GM21381 (cell line): ENCODE data around the gene TUBB2A.
"Not testable (repeated sequence)": the region's sequence is repeated elsewhere in the genome, so short reads cannot be mapped to it uniquely, and the experiment has no call there.

ENCODE experiments used
- ATAC-seq: cut with Tn5 transposase; IDR thresholded peaks from one replicate; pipeline ENCODE4 v1.9.1; 2021; ENCODE audit warnings: mild to moderate bottlenecking, moderate library complexity; ENCODE audit not compliant: unreplicated experiment

TUBB2A gene

DNA sequence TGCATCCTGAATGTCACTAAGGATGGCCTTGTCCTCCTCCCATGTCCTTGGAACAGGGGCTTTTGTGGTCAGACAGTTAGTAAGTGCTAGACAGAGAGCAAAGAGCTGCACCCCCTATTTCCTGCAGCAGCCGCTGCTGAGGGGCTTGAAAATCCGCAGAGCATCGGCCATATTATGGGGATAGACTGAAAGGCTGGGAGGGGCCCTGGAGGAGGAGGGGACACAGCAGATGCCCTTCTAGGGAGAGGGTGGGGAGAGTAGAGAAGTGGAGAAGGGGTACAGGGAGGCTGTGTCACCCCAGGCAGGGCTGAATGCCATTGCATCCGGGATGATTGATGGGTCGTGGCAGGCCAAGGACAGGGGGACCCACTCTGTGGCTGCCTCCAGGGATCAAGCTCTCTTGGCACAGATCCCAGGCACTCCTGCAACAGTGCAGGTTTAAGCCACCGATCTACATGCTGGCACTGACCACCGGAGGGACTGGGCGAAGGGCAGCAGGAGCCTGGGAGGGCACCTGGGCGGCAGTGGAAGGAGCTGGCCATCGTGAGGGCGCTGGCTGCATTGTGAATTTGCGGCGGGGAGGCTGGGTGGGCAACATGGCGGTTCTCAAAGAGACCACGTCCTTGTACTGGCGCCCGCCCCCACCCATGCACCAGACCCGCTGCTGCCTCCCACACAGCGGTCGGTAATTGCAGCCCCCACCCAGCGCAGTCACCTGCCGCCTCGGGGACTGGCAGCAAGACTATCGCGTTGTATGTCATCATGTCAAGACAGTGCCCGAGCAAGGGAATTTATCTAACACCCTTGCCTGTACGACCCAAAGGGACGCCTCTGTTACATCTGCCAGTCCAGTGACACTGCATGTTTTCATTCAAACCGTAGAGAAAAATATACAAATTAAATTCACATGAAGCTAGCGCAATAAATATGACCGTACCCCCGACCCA is 887 bp downstream of the TUBB2A start:
- not testable (repeated sequence) for ATAC-seq

DNA sequence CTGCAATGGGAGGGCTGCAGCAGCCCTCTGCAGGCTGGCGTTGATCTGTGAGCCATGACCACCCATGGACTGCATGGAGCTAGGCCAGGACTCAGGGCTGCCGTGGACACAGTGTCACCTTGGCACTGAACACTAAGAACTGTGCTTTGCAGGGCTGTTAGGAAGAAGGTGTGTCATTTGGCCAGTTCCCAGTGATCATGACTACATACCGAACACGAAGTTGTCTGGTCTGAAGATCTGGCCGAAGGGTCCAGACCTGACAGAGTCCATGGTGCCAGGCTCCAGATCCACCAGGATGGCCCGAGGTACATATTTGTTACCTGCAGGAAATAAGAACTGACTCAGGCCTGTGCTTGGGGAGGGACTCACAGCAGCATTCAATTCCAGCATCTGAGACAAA is 1.9 kb downstream of the TUBB2A start:
- not testable (repeated sequence) for ATAC-seq

DNA sequence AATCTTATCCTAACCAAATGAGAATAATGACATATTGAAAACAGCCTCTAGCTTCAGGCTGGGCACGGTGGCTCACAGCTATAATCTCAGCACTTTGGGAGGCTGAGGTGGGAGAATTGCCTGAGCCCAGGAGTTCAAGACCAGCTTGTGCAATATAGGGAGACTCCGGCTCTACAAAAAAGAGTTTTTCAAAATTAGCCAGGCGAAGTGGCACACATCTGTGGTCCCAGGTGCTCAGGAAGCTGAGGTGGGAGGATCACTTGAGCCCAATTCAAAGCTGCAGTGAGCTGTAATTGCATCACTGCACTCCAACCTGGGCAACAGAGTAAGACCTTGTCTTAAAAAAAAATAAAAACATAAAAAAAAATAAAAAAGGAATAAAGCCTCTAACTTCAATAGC is 4.7 kb downstream of the TUBB2A start:
- no peak for ATAC-seq

DNA sequence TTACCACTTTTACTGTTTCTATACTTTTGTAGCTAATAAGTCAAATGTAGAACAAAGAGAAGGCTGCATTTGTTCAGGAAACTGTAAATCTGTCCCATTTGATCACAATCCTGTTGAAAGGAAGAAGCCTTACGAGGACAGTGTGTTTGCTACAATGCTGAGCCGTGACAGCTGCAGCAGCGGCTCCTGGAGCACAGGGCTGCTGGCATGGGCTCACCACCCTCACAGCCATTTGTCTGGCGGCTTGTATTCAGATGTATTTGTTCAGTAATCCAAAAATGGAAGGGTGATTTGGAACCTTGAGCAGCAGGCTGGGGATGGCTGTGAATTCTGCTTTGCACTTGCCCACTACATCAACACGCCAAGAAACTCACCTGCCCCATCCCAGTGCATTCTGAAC is 5.7 kb downstream of the TUBB2A start:
- no peak for ATAC-seq

DNA sequence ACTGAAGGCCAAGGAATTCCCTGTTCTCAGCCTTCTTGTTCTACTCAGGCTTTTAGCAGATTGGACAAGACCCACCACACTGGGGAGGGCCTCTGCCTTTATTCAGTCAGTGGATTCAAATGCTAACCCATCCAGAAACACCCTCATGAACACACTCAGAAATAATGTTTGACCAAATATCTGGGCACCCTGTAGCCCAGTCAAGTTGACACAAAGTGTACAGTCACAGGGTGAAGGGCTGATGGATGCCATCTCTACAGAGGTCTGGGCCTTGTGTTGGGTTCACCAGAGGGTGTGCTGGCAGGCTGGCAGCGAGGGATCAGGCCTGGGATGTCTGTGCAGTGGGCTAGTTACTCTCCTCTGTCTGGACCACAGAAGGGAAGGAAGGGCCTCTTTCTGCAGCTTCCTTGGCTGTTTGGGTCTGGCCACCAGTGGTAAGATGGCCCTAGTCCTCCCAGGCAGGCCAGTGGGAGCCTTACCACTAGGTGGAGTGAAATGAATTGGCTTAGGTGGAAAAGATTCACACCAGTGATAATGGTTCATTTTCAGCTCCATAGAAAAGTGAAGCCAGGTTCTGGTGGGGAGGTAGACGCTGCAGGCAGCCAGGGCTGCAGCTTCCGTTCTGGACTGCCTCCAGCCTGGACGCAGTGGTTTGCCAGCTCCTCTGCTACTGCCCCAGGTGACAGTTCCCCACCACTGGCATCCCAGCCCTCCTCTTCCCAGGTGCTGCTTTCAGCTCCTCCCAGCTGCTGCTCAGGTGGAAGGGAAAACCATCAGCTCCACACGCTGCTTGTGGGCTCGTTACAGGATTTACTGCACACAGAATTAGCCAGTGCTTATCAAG is 9.2 kb downstream of the TUBB2A start:
- ATAC-seq, result no peak

DNA sequence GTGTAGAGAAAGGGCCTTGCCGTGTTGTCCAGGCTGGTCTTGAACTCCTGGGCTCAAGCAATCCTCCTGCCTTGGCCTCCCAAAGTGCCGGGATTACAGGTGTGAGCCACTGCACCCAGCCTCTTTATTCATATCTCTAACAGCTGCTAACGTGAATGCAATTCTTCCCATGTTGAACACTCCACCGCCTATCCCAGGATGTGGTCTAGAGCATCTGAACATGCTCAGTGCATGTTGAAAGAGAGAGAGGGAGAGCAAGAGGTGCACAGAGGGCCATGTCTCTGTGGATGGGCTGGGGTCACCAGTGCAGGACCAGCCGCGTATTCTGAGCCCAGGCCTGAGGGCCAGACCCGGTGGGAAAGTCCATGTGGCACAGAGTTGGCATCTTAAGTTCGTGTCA is 12.8 kb downstream of the TUBB2A start:
- no peak for ATAC-seq

DNA sequence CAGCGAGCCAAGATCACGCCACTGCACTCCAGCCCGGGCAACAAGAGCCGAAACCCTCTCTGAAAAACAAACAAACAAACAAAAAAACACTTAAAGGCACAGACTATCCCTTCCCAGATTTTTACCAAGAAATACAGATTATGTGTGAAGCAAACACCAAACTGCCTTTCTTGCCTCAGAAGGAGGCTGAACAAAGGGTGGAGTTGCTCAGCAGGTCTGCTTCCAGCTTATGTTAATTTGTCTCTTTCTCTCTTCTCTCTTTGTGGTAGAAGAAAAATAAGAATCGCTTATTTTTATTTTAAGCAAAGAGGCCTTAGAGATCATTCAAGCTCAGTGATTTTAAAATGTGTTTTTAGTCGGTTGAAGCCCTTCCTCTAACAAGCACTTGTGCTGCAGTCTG is 14.2 kb downstream of the TUBB2A start:
- ATAC-seq, result no peak

DNA sequence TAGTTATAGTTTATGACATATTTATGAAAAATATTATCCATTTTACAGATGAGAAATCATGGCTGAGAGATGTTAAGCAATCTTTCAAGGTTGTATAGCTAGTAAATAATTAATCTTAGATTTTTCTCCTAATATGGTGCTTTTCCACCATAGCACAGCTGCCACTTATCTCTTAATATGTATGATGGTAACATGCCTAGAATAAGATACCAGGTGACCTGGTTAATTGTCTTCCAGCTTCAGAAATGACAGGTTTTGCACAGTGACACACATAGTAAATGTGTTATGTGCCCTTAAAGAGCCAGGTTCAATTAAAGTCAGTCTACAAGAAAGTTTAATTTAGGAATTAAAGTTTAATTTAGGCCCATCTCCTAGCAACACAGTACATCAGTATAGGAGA is 14.8 kb downstream of the TUBB2A start:
- ATAC-seq, result no peak

DNA sequence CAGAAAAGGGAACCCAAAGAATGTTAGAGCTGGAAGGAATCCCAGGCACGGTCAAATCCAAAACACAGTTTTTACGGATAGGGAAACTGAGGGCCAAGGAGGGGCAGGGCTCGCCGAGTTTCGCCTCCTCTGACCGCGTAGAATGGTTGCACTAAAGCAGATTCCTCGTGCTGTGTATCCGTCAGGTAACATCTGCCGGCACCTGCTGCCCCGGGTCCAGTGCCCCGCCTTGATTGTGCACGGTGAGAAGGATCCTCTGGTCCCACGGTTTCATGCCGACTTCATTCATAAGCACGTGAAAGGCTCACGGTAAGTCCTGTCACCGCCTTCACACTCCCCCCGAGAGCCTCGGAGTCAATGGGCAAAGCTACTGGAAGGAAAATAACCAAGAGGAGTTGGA is 17.1 kb downstream of the TUBB2A start:
- ATAC-seq, result no peak

DNA sequence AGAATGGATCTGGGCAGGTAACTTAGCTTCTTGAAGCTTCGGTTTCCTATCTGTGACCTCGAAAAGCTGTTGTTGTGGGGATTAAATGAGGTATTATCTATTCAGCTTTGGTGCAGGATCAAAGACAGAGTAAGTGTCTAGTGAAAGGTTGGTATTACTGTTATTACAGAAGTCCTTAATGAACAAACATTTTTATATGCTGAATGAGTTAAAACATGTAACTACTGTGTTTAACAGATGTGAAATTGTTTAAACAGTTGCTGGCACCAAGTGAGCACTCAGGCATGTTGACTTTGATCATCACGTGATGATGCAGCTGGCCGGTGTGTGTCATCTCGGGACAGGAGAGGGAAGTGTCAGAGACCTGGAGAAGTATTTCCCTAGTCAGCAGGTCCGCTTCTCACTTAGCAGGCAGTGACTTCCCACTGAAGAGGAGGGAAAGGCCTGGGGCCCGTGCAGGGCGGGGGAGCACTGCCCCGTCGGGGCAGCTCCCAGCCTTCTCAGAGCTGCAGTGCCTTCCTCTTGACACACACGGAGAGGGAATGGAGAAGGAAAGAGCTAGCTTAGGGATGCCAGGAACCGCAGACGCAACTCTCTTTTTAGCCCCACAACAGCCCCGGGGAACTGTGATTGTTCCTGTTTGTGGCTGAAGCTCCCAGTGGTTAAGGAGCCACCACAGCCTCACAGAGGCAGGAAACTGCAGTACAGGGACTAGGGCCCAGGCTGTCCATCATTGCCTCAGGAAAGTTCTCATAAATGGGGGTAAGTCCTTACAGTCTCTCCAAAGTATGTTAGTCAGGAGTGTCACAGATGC is 18.0 kb downstream of the TUBB2A start:
- no peak for ATAC-seq

DNA sequence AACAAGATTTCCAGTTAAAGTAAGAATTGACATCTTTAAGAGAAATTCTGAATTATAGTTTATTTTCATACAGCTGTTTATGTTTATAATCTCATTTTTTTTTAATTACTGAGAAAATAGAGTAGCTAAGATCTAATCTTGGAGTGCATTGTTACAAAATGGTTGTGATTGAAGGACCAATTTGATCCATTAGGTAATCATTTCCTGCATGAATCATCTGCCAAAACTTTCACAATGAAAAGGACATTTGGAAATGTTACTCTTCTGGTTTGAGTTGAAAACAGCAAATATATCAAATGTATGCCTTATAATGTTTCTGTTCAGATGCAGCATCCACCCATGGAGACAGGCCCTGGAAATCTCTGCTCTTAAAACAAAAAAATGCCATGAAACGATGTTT is 19.0 kb downstream of the TUBB2A start:
- ATAC-seq, result no peak

DNA sequence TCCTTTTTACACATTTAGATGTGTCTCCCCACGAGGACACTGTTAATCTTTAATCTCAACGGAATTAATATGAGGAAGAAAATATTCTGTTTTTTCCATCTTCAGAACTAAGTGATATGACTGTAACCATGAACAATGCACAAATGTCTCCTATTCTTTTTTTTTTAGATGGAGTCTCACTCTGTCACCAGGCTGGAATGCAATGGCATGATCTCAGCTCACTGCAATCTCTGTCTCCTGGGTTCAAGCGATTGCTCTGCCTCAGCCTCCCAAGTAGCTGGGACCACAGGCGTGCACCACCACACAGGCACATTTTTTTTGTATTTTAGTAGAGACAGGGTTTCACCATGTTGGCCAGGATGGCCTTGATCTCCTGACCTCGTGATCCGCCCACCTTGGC is 19.5 kb downstream of the TUBB2A start:
- ATAC-seq, result not testable (repeated sequence)

DNA sequence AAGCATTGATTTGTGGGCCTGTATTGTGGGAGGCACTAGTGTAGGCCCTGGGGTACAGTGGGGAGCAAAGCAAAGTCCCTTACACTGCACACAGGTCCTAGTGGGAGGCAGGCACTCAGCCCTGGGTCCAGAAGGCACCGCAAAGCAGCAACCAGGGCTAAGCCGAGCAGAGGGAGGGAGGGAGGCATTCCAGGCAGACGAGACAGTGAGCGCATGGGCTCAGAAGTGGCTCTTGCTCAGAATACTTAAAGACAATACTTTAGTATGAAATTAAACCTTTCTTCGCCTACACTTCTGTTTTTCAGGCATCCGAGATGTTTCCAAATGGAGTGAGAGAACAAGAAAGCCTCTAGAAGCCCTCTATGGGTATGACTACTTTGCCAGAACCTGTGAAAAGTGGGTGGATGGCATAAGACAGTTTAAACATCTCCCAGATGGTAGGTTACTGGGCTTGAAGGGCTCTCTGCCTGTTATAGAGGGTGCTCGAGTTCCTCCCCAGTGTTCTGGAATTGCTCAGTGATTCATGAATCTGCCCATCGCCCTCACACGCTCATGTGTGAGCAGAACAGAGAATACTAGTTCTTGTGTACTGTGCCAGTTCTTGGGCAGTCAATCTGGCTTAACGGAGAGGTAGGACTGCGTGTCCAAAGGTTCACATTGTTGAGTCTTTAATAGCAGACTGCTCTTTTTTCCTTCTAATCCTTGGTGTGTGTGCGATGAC is 20.1 kb downstream of the TUBB2A start:
- no peak for ATAC-seq

DNA sequence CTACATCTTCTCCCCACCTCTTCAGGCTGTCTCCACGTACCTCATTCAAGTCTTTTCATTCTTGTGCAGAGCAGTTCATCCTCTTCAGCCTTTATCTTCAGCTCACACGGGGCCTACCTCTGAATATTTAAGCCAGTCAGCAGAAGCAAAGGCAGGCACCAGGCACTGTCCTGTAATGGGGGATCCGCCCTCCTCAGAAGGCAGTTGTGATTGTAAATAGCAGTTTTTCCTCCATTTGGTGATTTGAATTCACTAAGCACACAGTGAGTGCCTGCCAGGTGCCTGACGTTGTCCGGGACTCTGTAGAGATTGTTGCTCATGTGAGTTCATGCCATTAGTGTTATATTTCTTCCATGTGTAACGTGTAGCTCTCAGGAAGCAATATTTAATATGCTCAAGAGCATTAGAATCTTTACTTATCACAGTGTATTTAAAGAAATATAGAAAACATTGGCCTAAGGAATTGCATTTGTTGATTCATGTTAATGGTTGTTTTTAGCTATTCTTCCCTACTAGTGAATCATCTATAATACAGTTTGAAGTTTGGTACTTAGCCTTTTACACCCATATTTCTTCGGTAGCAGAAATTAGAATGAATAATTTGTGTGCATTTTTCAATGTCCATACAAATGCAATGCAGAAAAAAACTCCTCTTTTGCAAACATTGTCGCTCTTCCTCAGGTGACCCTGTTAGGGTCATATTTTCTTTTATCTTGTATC is 20.9 kb downstream of the TUBB2A start:
- no peak for ATAC-seq

DNA sequence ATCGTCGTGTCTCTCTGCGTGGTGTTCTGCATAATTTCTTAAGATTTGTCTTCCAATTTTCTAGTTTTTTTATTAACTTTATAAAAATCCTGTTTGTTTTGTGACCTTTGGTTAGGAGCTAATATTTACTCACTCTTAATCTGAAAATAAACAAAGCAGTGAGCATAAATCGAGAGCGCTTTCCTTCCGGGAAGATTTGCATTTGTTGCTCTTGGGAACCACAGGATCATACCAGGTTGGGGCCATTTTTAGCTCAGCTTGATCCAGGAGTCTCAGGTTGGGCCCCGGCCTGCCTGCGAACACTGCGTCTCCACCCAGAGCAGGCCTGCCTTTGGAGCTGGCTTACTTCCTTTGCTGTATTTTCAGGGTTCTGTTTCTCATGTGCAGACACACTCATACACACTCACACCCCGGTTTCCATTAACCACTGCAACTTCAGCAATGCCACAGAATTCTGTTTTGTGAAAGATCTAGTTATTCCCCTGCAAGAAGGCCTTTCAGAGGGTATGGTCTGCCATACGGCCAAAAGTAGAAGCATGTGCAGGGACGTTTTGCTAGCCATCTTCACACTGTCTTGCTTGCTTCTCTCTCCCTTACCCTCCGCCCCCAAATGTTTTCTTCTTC is 21.6 kb downstream of the TUBB2A start:
- no peak for ATAC-seq

DNA sequence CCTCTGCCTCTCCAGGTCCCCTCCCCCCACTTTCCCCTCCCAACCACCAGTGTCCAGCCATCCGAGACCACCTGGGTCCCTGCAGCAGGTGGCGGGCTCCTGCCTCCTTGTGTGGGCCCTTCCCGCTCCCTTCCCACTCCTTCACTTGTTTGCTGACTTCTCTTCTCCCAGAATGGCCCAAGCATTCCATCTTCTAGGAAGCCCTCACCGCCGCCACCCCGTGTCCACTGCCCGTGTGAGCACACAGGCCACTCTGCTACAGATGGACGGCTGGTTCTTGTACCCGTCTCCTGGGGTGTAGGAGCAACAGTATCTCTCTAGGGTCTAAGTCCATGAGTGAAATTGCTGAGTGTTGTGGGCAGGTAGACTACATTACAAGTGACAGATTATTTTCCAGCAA is 23.8 kb downstream of the TUBB2A start:
- no peak for ATAC-seq

DNA sequence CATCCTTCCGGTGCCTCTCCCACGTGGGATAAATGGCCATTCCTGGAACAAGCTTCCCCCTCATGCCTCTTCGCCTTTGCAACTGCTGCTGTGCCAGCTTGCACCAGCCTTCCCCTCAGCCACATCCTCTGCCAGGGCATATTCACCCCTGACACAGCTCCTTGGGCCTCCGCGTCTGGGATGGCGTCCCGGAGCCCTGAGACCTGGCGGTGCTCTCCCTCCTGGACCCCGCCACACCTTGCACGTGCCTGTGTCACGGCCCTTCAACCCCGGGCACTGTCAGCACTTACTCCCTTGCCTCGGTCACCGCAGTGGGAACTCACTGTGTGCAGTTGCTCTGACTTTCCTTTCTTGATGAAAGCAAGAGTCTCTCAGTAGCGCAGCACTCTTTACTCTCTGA is 25.6 kb downstream of the TUBB2A start:
- ATAC-seq, result no peak

DNA sequence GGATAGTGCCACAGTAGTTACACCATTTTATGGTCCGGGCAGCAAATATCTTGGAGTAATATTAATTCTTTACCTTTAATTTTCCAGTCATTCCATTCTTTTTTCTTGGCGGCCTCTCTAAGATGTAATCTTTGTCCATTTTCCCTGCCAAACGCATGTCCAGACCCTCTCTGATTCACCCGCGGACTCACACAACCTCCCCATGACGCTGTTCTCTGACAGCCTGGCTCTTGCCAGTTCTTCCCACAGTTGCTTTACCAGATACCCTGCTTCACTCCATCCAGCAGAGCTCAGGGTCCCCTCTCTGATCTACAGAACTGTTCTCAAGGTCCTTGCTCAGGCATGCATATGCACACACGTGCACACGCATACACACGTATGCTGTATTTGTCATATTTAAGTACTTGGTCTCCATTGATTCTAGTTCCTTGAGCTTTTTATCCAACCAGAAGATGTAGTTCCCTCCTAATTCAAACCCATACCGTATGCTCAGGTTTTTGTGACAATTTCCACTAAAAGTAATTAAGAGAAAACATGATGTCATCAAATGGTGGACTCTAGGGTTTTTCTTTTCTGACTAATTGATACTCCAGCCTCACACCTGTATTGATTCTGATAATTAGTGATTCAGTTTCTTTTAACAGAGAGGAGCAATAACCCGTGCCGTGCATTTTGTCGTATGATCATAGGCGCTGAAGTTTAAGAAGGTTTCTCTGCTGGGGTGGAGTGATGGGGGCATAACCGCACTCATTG is 28.8 kb downstream of the TUBB2A start:
- ATAC-seq, result no peak

DNA sequence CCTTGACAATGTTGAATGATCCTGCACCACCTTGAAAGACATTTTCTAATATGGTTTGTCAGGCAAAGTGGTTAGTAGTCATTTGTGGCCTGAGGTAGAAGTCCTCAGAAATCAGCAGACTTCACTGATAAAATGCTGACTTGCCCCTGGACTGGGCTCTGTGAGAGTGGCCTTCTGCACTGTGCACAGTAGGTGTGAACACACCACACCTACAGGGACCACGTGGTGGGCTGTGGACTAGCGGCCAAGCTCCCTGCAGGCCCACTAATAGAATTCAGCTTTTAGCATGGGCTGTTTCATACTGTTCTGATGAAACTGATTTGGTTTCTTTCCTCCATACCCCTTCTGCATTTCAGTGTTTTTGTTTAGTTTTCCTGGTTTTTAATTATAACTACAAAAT is 31.5 kb downstream of the TUBB2A start:
- no peak for ATAC-seq
